Measurements from ENCODE around the gene EEIG1.

DNA sequence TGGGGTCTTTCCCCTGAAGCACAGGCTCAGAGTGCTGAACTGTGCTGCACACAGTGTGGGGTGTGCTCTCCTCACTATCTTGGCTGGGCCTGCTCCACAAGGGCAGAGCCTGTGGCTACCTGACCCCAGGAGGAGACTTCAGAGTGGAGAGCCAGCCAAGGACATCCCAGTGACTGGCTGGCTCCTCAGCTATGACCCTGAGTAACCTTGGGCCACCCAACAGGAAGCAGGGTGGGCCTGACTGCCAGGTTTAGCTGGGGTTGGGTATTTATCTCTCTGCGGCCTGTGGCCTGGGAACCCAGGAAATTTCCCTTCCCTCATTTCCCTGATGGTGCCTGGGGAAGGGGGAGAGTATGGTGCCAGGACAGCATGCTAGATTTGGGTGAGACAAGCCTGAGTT lies 2.1 kb upstream of the EEIG1 start:
- TF ChIP-seq, protein P1, sequence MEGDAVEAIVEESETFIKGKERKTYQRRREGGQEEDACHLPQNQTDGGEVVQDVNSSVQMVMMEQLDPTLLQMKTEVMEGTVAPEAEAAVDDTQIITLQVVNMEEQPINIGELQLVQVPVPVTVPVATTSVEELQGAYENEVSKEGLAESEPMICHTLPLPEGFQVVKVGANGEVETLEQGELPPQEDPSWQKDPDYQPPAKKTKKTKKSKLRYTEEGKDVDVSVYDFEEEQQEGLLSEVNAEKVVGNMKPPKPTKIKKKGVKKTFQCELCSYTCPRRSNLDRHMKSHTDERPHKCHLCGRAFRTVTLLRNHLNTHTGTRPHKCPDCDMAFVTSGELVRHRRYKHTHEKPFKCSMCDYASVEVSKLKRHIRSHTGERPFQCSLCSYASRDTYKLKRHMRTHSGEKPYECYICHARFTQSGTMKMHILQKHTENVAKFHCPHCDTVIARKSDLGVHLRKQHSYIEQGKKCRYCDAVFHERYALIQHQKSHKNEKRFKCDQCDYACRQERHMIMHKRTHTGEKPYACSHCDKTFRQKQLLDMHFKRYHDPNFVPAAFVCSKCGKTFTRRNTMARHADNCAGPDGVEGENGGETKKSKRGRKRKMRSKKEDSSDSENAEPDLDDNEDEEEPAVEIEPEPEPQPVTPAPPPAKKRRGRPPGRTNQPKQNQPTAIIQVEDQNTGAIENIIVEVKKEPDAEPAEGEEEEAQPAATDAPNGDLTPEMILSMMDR (IDR thresholded peaks at IDR 0.05) = no peak
- TF ChIP-seq POLR2A (IDR thresholded peaks at IDR 0.05) = no peak

Data from Peyer's patch (tissue), 4 donors.